Activated CD8-positive, alpha-beta memory T cell treated with anti-CD3 and anti-CD28 coated beads for 36 hours (primary cell): ENCODE measurements around the gene IFNA17. TPM values are rescaled to one million over a fixed set of nuclear protein-coding genes. Genes with fewer than 3 reads are reported as not detected.
"Not testable (repeated sequence)": the region's sequence is repeated elsewhere in the genome, so short reads cannot be mapped to it uniquely, and the experiment has no call there.

Experiments
- CTCF ChIA-PET: fragments of 350-600 bp; sonication (Branson Sonifier 250); formaldehyde crosslinking; loops from one replicate; lab custom pipeline; 2021; ENCODE audit warnings: antibody characterized with exemption; lab: Charles Lee
- POLR2A ChIA-PET: fragments of 350-600 bp; sonication (Branson Sonifier 250); formaldehyde crosslinking; loops from one replicate; lab custom pipeline; 2021; ENCODE audit warnings: antibody characterized with exemption; lab: Charles Lee
- total RNA-seq, 2 experiments: library from RNA; stranded (reverse); gene quantifications; one replicate each; pipeline ENCODE4 v1.2.3, GENCODE V29; 2021

Gene IFNA17
- total RNA-seq, 2 experiments from 2014 or later, result not detected

GRCh38 chr9:21213411-21214326 is 14.4 kb downstream of the IFNA17 start:
- CTCF ChIA-PET, result interaction anchor here (0.7 to 1.1 kb wide), 2 partner anchors 17 to 113 kb away, joined by 3 read pairs; no protein-coding TSS in a partner anchor
- POLR2A ChIA-PET, result not testable (repeated sequence)

GRCh38 chr9:21212160-21212559 is 15.9 kb downstream of the IFNA17 start:
- CTCF ChIA-PET, POLR2A ChIA-PET: not testable (repeated sequence)

- CTCF ChIA-PET, POLR2A ChIA-PET: not testable (repeated sequence)
Observed at GRCh38 chr9:21210782-21211181, 17.2 kb downstream of the IFNA17 start.

GRCh38 chr9:21210311-21210710 is 17.7 kb downstream of the IFNA17 start:
- ChIA-PET POLR2A (no interaction called here), CTCF (no interaction called here)

GRCh38 chr9:21207043-21207442 is 21.0 kb downstream of the IFNA17 start, which contains the start of gene IFNA10:
IFNA10 (minus strand) TSS chr9:21207143; CDS start chr9:21207097, 46 bp downstream.
- POLR2A ChIA-PET, result not testable (repeated sequence)

GRCh38 chr9:21205204-21205603 is 22.8 kb downstream of the IFNA17 start:
- ChIA-PET POLR2A (no interaction called here), CTCF (no interaction called here)

More at GRCh38 chr9:21207043-21207442, 21.0 kb downstream of the IFNA17 start, which contains the start of gene IFNA10:
- CTCF ChIA-PET, result not testable (repeated sequence)

- CTCF ChIA-PET, result interaction anchor here (1.0 kb wide), 1 partner anchor 19 kb away, joined by 3 read pairs; no protein-coding TSS in a partner anchor
- POLR2A ChIA-PET, result not testable (repeated sequence)
Observed at GRCh38 chr9:21202105-21202504, 25.9 kb downstream of the IFNA17 start, which contains the start of gene IFNA7. IFNA7 (minus strand) TSS chr9:21202205; CDS start chr9:21202165, 40 bp downstream.

GRCh38 chr9:21194867-21195776 is 32.9 kb downstream of the IFNA17 start:
- POLR2A ChIA-PET, result not testable (repeated sequence)
- CTCF ChIA-PET, result interaction anchor here (0.6 to 1.3 kb wide), 4 partner anchors 58 to 257 kb away, joined by 3 to 5 read pairs (median 4); no protein-coding TSS in a partner anchor

- POLR2A ChIA-PET, CTCF ChIA-PET: not testable (repeated sequence)
Observed at GRCh38 chr9:21187487-21187886, 40.5 kb downstream of the IFNA17 start, which contains the start of gene IFNA4. IFNA4 (minus strand) TSS chr9:21187587; CDS start chr9:21187531, 56 bp downstream.

- POLR2A ChIA-PET, result not testable (repeated sequence)
Observed at GRCh38 chr9:21182810-21183736, 44.9 kb downstream of the IFNA17 start.

More at GRCh38 chr9:21182810-21183736, 44.9 kb downstream of the IFNA17 start:
- CTCF ChIA-PET, result interaction anchor here (1.0 to 1.3 kb wide), 2 partner anchors 9 to 19 kb away, joined by 3 read pairs; partner anchors contain the start of gene IFNA7

Other genes starting within 250 kb of the IFNA17 start
- 1 to 10 TPM; 4.3 to 4.6 TPM for gene HACD4, start 196.6 kb downstream of the IFNA17 start, total RNA-seq
- under 1 TPM in 1 of 2 experiments, not detected in 1; 0.36 TPM for gene IFNB1, start 150.3 kb downstream of the IFNA17 start, total RNA-seq
- gene IFNW1, start 86.4 kb downstream of the IFNA17 start, total RNA-seq, result not detected
- gene IFNA21, start 61.6 kb downstream of the IFNA17 start, total RNA-seq, result not detected
- not detected for gene IFNA4, start 40.6 kb downstream of the IFNA17 start, total RNA-seq
- gene IFNA7, start 26.0 kb downstream of the IFNA17 start, total RNA-seq, result not detected
- not detected for gene IFNA10, start 21.1 kb downstream of the IFNA17 start, total RNA-seq
- not detected for gene IFNA16, start 10.9 kb downstream of the IFNA17 start, total RNA-seq
- not detected for gene IFNA14, start 11.8 kb upstream of the IFNA17 start, total RNA-seq
- gene IFNA5, start 77.1 kb upstream of the IFNA17 start, total RNA-seq, result not detected
- gene KLHL9, start 107.2 kb upstream of the IFNA17 start, total RNA-seq, result 10 to 100 TPM; 13.2 to 14.2 TPM
- not detected for gene IFNA6, start 122.7 kb upstream of the IFNA17 start, total RNA-seq
- not detected for gene IFNA13, start 139.8 kb upstream of the IFNA17 start, total RNA-seq
- not detected for gene IFNA2, start 157.2 kb upstream of the IFNA17 start, total RNA-seq
- gene IFNA8, start 180.9 kb upstream of the IFNA17 start, total RNA-seq, result not detected
- not detected for gene IFNA1, start 212.2 kb upstream of the IFNA17 start, total RNA-seq